GM12864 (cell line): Measurements from ENCODE around the gene PDE4B.

Experiments used
- DNase-seq: peaks from one replicate; pipeline ENCODE4 v3.0.0-alpha.2; 2011; ENCODE audit warnings: low read depth
- H3K4me3 ChIP-seq: 2 replicates; pipeline ENCODE4 v1.5.1; 2011; ENCODE audit warnings: mild to moderate bottlenecking, low read depth, low read length, control low read depth
- TF ChIP-seq, protein P1 (sequence below): IDR thresholded peaks from 2 replicates; pipeline ENCODE4 v1.5.1; 2011; ENCODE audit warnings: low read depth, mild to moderate bottlenecking, moderate library complexity, low read length, control low read depth, inconsistent platforms; ENCODE audit errors: missing control alignments

The PDE4B gene

DNA sequence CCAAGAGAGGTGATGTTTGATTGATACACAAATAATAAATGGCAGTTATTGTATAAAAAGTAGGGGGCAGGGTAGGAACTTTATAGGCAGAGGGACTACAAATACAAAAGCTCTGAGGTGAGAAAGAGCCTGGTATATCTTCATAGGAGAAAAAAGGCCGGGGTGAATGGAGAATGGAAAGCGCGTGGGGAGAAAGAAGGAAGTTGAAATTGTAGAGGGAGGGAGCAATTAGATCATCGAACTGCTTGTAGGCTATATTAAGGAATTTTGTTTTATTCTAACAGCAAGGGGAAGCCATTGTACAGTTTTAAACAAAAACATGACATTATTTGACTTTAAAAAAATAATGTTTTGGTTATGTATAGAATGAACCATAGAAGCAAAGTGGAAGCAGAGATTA is 147.4 kb downstream of the PDE4B start:
- H3K4me3 ChIP-seq = no peak overlapping the region
- TF ChIP-seq, protein P1, sequence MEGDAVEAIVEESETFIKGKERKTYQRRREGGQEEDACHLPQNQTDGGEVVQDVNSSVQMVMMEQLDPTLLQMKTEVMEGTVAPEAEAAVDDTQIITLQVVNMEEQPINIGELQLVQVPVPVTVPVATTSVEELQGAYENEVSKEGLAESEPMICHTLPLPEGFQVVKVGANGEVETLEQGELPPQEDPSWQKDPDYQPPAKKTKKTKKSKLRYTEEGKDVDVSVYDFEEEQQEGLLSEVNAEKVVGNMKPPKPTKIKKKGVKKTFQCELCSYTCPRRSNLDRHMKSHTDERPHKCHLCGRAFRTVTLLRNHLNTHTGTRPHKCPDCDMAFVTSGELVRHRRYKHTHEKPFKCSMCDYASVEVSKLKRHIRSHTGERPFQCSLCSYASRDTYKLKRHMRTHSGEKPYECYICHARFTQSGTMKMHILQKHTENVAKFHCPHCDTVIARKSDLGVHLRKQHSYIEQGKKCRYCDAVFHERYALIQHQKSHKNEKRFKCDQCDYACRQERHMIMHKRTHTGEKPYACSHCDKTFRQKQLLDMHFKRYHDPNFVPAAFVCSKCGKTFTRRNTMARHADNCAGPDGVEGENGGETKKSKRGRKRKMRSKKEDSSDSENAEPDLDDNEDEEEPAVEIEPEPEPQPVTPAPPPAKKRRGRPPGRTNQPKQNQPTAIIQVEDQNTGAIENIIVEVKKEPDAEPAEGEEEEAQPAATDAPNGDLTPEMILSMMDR = no peak
- no peak for DNase-seq

DNA sequence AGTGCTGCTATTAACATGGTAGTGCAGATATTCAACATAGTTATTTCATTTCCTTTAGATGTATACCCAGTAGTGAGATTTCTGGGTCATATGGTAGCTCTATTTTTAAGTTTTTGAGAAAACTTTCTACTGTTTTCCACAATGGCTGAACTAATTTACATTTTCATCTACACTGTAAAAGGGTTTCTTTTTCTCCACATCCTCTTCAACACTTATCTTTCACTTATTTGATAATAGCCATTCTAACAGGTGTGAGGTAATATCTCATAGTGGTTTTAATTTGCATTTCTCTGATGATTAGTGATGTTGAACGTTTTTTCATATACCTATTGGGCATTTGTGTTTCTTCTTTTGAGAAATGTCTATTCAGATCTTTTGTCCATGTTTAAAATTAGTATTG is 149.8 kb downstream of the PDE4B start:
- H3K4me3 ChIP-seq = no peak overlapping the region
- no peak for DNase-seq
- TF ChIP-seq, protein P1 = no peak

DNA sequence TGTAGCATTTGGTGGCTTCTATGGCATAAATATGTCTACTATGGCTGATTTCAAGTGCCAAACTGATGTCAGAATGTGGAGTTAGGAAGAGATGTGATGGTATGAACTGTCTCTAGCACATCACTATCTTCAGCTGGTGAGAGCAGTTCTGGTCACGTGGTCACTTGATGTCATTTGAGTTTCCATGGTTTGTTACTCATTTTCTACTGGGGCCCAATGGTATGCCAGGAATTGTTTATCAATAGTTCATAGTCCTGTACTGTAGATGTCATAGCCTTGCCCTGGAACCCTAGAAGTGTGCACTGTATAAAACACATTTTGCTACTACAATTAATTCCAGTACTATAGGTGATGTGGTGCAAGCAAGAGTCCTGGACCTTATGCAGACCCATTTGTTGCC is 153.7 kb downstream of the PDE4B start:
- H3K4me3 ChIP-seq = no peak overlapping the region
- TF ChIP-seq, protein P1 = no peak
- no peak for DNase-seq

DNA sequence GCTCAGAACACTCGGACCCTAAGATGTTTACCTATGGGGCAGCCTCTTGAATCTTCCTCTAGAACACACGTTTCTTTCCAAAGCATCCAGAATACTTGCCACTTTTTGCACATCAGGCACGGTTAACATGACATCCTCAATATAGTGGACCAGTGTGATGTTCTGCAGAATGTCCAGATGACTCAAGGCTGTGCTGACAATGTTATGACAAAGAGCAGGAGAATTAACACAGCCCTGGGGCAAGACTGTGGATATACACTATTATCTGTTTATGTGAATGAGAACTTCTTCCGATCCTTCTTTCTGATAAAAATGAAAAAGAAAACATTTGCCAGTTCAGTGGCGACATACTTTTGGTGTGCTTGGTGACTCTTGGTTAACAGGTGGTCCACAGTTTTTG is 154.3 kb downstream of the PDE4B start:
- H3K4me3 ChIP-seq = no peak overlapping the region

DNA sequence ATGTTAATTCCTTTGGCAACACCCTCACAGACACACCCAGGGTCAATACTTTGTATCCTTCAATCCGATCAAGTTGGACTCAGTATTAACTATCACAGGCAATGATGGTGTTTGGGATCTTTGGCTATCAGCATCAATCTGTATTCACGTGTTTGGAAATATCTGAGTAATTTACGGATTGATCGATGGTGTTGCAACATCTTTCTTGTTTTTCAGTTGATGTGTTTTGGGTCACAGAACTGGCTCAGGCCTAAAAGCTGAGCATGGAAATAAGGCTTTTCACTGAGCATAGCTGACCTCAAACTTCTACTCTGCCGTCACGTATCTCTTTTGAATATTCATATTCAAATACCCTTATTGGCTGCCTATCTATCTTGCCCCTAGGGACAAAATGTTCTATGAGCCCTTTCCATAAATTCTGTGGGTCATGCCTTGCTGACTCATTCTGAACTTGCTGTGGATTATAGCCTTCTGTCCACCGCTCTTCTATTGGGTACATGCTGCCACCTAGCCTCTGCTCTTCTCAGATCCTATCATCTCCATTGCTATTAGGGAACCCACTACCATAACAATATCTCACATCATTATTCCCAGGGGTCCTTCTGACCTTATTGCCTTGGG is 156.0 kb downstream of the PDE4B start:
- no peak for DNase-seq
- TF ChIP-seq, protein P1 = no peak
- no peak overlapping the region for H3K4me3 ChIP-seq

More for the DNA sequence above, 154.3 kb downstream of the PDE4B start:
- TF ChIP-seq, protein P1 = no peak
- no peak for DNase-seq

DNA sequence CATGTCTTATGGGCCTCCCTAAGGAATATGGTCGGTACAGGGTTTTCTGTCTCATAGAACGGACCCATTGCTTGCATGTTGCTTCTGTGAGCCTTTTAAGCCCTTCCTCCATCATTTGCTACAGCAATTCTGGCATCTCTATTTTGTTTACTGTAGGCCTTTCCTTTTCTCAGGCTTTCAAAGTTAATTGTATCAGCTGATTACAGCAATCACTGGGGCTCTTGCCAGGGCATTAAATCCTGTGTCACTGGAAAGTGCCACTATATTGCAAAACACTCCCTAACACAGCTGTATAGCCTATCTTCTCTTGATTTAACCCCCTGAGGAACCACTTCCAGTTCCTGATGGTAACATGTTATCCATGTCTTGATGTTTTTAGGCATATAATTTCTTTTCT is 156.5 kb downstream of the PDE4B start:
- TF ChIP-seq, protein P1 = no peak
- no peak overlapping the region for H3K4me3 ChIP-seq
- no peak for DNase-seq

DNA sequence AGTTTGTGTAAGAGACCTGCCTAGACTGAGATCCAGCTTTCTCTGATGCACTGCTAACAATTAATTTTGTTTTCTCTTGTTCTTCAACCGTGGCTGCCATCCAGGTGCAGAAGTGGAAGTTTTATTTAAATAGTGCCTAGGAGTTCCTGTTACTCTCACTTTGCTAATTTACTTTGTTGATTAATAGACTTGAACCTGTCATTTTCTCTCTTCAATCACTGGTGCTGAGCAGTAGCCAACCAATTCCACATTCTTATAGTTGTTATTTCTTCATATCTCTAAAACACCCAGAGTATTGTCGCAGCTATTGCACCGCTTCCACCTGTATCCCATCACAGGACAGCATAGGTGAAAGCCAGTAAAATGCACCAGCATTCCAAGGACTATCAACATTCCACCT is 157.2 kb downstream of the PDE4B start:
- TF ChIP-seq, protein P1 = no peak
- no peak for DNase-seq
- H3K4me3 ChIP-seq = no peak overlapping the region
